IPS-NIHi11 (cell line): ENCODE results near the gene LYG2.
"Not testable (repeated sequence)": the region's sequence is repeated elsewhere in the genome, so short reads cannot be mapped to it uniquely, and the experiment has no call there.

ENCODE experiments used
- DNase-seq: peaks from one replicate; pipeline ENCODE4 v3.0.0; 2012; ENCODE audit warnings: mixed read lengths, low spot score

The LYG2 gene

GRCh38 chr2:99201959-99202678 lies 53.3 kb downstream of the LYG2 start:
- DNase-seq = no peak

DNA sequence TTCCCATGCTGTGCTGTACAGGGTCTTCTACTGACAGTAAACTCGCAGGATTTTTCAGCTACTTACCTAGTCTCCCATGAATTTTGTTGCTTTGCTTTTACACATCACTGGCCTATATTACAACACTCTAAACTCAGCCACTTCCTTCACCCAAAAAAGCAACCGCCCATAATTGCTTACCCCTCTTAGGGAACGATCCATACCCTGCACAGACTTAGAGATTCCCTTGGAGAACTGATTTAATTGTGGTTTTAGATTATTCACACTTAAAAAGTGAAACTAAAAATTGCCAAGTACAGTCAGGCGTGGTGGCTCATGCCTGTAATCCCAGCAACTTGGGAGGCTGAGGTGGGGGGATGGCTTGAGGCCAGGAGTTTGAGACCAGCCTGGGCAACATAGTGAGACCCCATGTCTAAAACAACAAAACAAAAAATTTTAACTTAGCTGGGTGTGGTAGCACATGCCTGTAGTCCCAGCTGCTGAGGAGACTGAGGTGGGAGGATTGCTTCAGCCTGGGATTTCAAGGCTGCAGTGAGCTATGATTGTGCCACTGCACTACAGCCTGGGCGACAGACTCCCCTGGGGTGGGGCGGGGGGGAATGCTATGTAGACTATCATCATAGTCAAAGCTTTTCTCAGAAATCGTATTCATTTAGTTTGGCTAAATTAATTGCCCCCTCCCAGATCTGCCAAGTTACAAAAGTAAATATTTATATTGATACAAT lies 55.2 kb downstream of the LYG2 start:
- no peak for DNase-seq

- DNase-seq = no peak
These were observed 57.2 kb downstream of the LYG2 start for GRCh38 chr2:99198103-99198841.

GRCh38 chr2:99192364-99192763 lies 63.1 kb downstream of the LYG2 start:
- DNase-seq = not testable (repeated sequence)
